Prostate gland (tissue), 2 donors: ENCODE measurements around the gene CMPK1. TPM values are rescaled to one million over a fixed set of nuclear protein-coding genes. Genes with fewer than 3 reads are reported as not detected.

Experiments used
- DNase-seq: peaks from one replicate; pipeline ENCODE4 v3.0.0-alpha.2; 2019; ENCODE audit warnings: low spot score
- H3K27ac ChIP-seq, 2 donors: fragments of 200-600 bp; sonication (generic); 2 replicates each; pipeline ENCODE4 v1.5.1; 2017 to 2019
- H3K27me3 ChIP-seq: fragments of 200-600 bp; sonication (generic); replicated peaks from 2 replicates; pipeline ENCODE4 v1.5.1; 2019; ENCODE audit not compliant: insufficient read depth
- H3K36me3 ChIP-seq, 2 donors: fragments of 200-600 bp; sonication (generic); 1 replicate in 1 of 2; 2 replicates in 1 of 2; pipeline versions ENCODE4 v1.5.1 to v1.8.1; 2017 to 2019
- H3K4me1 ChIP-seq: fragments of 200-600 bp; sonication (generic); replicated peaks from 2 replicates; pipeline ENCODE4 v1.5.1; 2019
- H3K4me3 ChIP-seq, 2 donors: fragments of 200-600 bp; sonication (generic); 2 replicates each; pipeline ENCODE4 v1.5.1; 2017 to 2019
- H3K9me3 ChIP-seq: fragments of 200-600 bp; sonication (generic); 2 replicates; pipeline ENCODE4 v1.5.1; 2017
- CTCF ChIP-seq, 4 experiments: fragments of 200-600 bp in 2 of 4; fragments of 450-650 bp in 2 of 4; sonication (generic) in 2 of 4; IDR thresholded peaks; 1 replicate in 3 of 4; 2 replicates in 1 of 4; pipeline ENCODE4 v1.5.1; 2016 to 2019; ENCODE audit warnings: antibody characterized with exemption in 4 of 4, mild to moderate bottlenecking in 2 of 4, moderate library complexity in 2 of 4
- POLR2A ChIP-seq: fragments of 450-650 bp; IDR thresholded peaks from one replicate; pipeline ENCODE4 v1.6.1; 2016; ENCODE audit warnings: antibody characterized with exemption, mild to moderate bottlenecking
- POLR2AphosphoS5 ChIP-seq: sonication (generic); formaldehyde crosslinking; IDR thresholded peaks from one replicate; pipeline ENCODE4 v1.6.1; 2017; ENCODE audit warnings: antibody characterized with exemption
- WGBS: methylation state at CpG from one replicate; pipeline ENCODE4 v1.1.5; 2018; 5-methylcytosine and 5-hydroxymethylcytosine counted together
- intact Hi-C: fragments of 100-400 bp; cut with DNase I; formaldehyde crosslinking; loops from one replicate; pipeline ENCODE4 v1.14.2; 2022
- total RNA-seq, 2 donors: library from RNA; depleted of rRNA; stranded (reverse); fragments of >200 nt; gene quantifications; one replicate each; pipeline ENCODE4 v1.1.0, GENCODE V29; 2016

Gene CMPK1
- total RNA-seq, 2 donors from 2014 or later = 54.9 to 152 TPM

- H3K27me3 ChIP-seq = no peaks in the 10 kb centered on the region
- H3K4me1 ChIP-seq = no peaks in the 10 kb centered on the region
- H3K27ac ChIP-seq = no peak overlapping the region
- WGBS = 65% methylated on average over 2 of the region's 2 CpGs
- no peaks in the 10 kb centered on the region for H3K9me3 ChIP-seq
- DNase-seq = no peak
- intact Hi-C loops = loop anchor here (10.0 kb wide), 1 partner anchor 141 kb away; no protein-coding TSS in a partner anchor
- TF ChIP-seq POLR2A (no peak), POLR2AphosphoS5 (no peak), CTCF (IDR thresholded peaks at IDR 0.05) (no peak)
- H3K36me3 ChIP-seq = no peaks in the 10 kb centered on the region
- no peak overlapping the region for H3K4me3 ChIP-seq
These were observed 8.1 kb upstream of the CMPK1 start for GRCh38 chr1:47325528-47325927.

- no peak for TF ChIP-seq POLR2A
- no peak for TF ChIP-seq CTCF (IDR thresholded peaks at IDR 0.05)
- TF ChIP-seq POLR2AphosphoS5 = no peak
- intact Hi-C loops = loop anchor here (10.0 kb wide), 1 partner anchor 141 kb away; no protein-coding TSS in a partner anchor
- WGBS = 86% methylated on average over 2 of the region's 2 CpGs
- DNase-seq = no peak
- no peak overlapping the region for H3K4me3 ChIP-seq
- H3K36me3 ChIP-seq = no peaks in the 10 kb centered on the region
- H3K27ac ChIP-seq = no peak overlapping the region
- H3K9me3 ChIP-seq = no peaks in the 10 kb centered on the region
- no peaks in the 10 kb centered on the region for H3K4me1 ChIP-seq
- H3K27me3 ChIP-seq = no peaks in the 10 kb centered on the region
These were observed 7.3 kb upstream of the CMPK1 start for GRCh38 chr1:47326271-47326670.

GRCh38 chr1:47328992-47329391, 4.6 kb upstream of the CMPK1 start:
- intact Hi-C loops = loop anchor here (10.0 kb wide), 1 partner anchor 144 kb away; no protein-coding TSS in a partner anchor
- whole genome bisulfite sequencing = 83% methylated on average over 3 of the region's 3 CpGs

GRCh38 chr1:47330212-47330611, 3.4 kb upstream of the CMPK1 start:
- Histone ChIP-seq H3K27ac (no peak overlapping the region), H3K4me1 (no peaks in the 10 kb centered on the region), H3K9me3 (no peaks in the 10 kb centered on the region), H3K36me3 (no peaks in the 10 kb centered on the region), H3K27me3 (no peaks in the 10 kb centered on the region), H3K4me3 (no peak overlapping the region)
- WGBS = 76% methylated on average over 1 of the region's 1 CpG
- intact Hi-C loops = loop anchor here (10.0 kb wide), 1 partner anchor 395 kb away; no protein-coding TSS in a partner anchor
- TF ChIP-seq POLR2AphosphoS5 (no peak), CTCF (IDR thresholded peaks at IDR 0.05) (no peak), POLR2A (no peak)
- DNase-seq = no peak

More at GRCh38 chr1:47328992-47329391, 4.6 kb upstream of the CMPK1 start:
- Histone ChIP-seq H3K27me3 (no peaks in the 10 kb centered on the region), H3K27ac (no peak overlapping the region), H3K9me3 (no peaks in the 10 kb centered on the region), H3K4me3 (no peak overlapping the region), H3K36me3 (no peaks in the 10 kb centered on the region), H3K4me1 (no peaks in the 10 kb centered on the region)
- DNase-seq = no peak
- TF ChIP-seq CTCF (IDR thresholded peaks at IDR 0.05) = no peak

- no peak overlapping the region for H3K4me3 ChIP-seq
- H3K9me3 ChIP-seq = no peaks in the 10 kb centered on the region
- TF ChIP-seq POLR2A (no peak), CTCF (IDR thresholded peaks at IDR 0.05) (no peak), POLR2AphosphoS5 (no peak)
- no peaks in the 10 kb centered on the region for H3K27me3 ChIP-seq
- peak overlapping the region in 1 of 2 donors; percentile 2 for H3K27ac ChIP-seq
- no peaks in the 10 kb centered on the region for H3K4me1 ChIP-seq
- H3K36me3 ChIP-seq = no peaks in the 10 kb centered on the region
- intact Hi-C loops = loop anchor here (10.0 kb wide), 1 partner anchor 393 kb away; no protein-coding TSS in a partner anchor
- no peak for DNase-seq
- 83% methylated on average over 2 of the region's 2 CpGs for WGBS
These were observed 1.7 kb upstream of the CMPK1 start for GRCh38 chr1:47331875-47332274.
